Astrocyte (in vitro differentiated cells and primary cell): ENCODE data around the gene PTPRN2. TPM values are rescaled to one million over a fixed set of nuclear protein-coding genes. Genes with fewer than 3 reads are reported as not detected.

Experiments used
- DNase-seq: peaks from one replicate; pipeline ENCODE4 v3.0.0-alpha.2; 2010; ENCODE audit warnings: low read depth
- FAIRE-seq: peaks from 2 replicates; lab custom pipeline; 2011; peaks lifted over from hg19 to GRCh38; lab: Jason Lieb, UNC
- H2AFZ ChIP-seq: 2 replicates; pipeline ENCODE4 v1.6.0; 2012; ENCODE audit warnings: low read depth, low read length, inconsistent platforms
- H3K27ac ChIP-seq: 2 replicates; pipeline ENCODE4 v1.5.1; 2011; ENCODE audit warnings: low read depth, low read length, inconsistent platforms
- H3K27me3 ChIP-seq: 2 replicates; pipeline ENCODE4 v1.6.0; 2011; ENCODE audit warnings: low read length, inconsistent platforms; ENCODE audit not compliant: insufficient read depth
- H3K36me3 ChIP-seq: 2 replicates; pipeline ENCODE4 v1.5.1; 2011; ENCODE audit warnings: low read length, inconsistent platforms; ENCODE audit not compliant: insufficient read depth
- H3K4me1 ChIP-seq: 2 replicates; pipeline ENCODE4 v1.5.1; 2011; ENCODE audit warnings: low read length, inconsistent platforms; ENCODE audit not compliant: insufficient read depth
- H3K4me2 ChIP-seq: 2 replicates; pipeline ENCODE4 v1.6.0; 2012; ENCODE audit warnings: low read length, inconsistent platforms
- H3K4me3 ChIP-seq: 2 replicates; pipeline ENCODE4 v1.5.1; 2011; ENCODE audit warnings: low read depth, mild to moderate bottlenecking, low read length, inconsistent platforms; ENCODE audit not compliant: insufficient read depth
- H3K79me2 ChIP-seq: 2 replicates; pipeline ENCODE4 v1.6.0; 2012; ENCODE audit warnings: mild to moderate bottlenecking, low read length, inconsistent platforms; ENCODE audit not compliant: insufficient read depth
- H3K9ac ChIP-seq: 2 replicates; pipeline ENCODE4 v1.6.0; 2012; ENCODE audit warnings: mild to moderate bottlenecking, low read length, inconsistent platforms
- H3K9me3 ChIP-seq: 2 replicates; pipeline ENCODE4 v1.5.1; 2012; ENCODE audit warnings: low read depth, mild to moderate bottlenecking, low read length, inconsistent platforms; ENCODE audit not compliant: insufficient read depth
- H4K20me1 ChIP-seq: 2 replicates; pipeline ENCODE4 v1.6.0; 2012; ENCODE audit warnings: low read length, inconsistent platforms; ENCODE audit not compliant: insufficient read depth
- H3K27ac Mint-ChIP-seq: one replicate; pipeline ENCODE4 v1.8.0; 2021; ENCODE audit warnings: mild to moderate bottlenecking, mixed read lengths; ENCODE audit not compliant: unreplicated experiment
- H3K27me3 Mint-ChIP-seq: one replicate; pipeline ENCODE4 v1.8.0; 2021; ENCODE audit warnings: low read depth, mixed read lengths; ENCODE audit not compliant: unreplicated experiment
- H3K36me3 Mint-ChIP-seq: one replicate; pipeline ENCODE4 v1.8.0; 2021; ENCODE audit warnings: low read depth, mixed read lengths; ENCODE audit not compliant: unreplicated experiment
- H3K4me1 Mint-ChIP-seq: one replicate; pipeline ENCODE4 v1.8.0; 2021; ENCODE audit warnings: low read depth, mixed read lengths; ENCODE audit not compliant: unreplicated experiment
- H3K4me3 Mint-ChIP-seq: one replicate; pipeline ENCODE4 v1.8.0; 2021; ENCODE audit warnings: mild to moderate bottlenecking, moderate library complexity, mixed read lengths; ENCODE audit not compliant: unreplicated experiment
- H3K9me3 Mint-ChIP-seq: one replicate; pipeline ENCODE4 v1.8.0; 2021; ENCODE audit warnings: mild to moderate bottlenecking, mixed read lengths; ENCODE audit not compliant: unreplicated experiment
- CTCF ChIP-seq: IDR thresholded peaks from 2 replicates; pipeline ENCODE4 v1.5.1; 2011; ENCODE audit warnings: low read depth, mild to moderate bottlenecking, inconsistent platforms, low read length, moderate library complexity; ENCODE audit not compliant: insufficient read depth
- EZH2 ChIP-seq: IDR thresholded peaks from 2 replicates; pipeline ENCODE4 v1.6.1; 2012; ENCODE audit warnings: mild to moderate bottlenecking, low read length, inconsistent platforms; ENCODE audit not compliant: insufficient read depth
- total RNA-seq: library from RNA; stranded (reverse); gene quantifications from 2 replicates; pipeline ENCODE4 v1.2.1, GENCODE V29; 2021

The PTPRN2 gene
- total RNA-seq, 1 donor from 2014 or later: 0.09 TPM

DNA sequence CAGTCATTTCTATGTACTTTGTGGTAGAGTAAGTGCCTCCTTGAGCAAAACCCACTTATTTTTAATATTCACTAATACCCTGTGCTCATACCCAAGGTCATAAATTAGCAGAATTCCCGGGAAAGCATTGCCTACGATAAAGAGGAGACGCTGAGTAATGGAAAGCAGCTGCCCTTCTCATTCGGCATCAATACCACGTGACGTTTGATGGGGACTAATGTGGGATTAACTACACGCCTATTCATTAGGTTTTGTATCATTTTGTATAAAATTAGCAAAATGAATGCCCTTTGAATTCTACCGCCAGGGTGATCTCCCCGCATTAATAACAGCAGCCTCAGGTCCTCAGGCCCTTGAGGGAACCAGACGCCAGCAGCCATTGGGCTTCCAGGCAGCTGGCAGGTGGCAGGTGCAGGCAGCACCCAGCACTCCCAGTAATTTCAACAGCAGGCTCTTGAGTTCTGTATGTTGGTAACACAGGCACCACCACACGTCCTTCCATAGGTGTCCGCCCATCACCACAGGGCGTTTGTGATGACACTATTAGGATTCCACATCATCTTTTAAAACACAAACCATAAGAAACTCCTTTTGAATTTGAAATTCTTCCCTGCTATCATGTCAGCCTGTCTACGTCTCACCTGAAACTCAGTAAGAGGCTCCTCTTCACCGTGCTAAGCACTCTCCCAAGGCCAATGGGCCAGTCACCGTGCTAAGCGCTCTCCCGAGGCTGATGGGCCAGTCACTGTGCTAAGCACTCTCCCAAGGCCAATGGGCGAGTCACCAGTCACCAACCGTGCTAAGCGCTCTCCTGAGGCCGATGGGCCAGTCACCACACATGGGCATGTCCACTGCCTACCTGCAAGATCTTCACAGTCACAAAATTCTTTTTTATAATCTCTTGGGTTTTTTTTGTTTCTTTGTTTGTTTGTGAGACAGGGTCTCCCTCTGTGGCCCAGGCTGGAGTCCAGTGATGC is 509.4 kb downstream of the PTPRN2 start:
- Mint-ChIP-seq H3K9me3 (peaks cover 12% of the 10 kb centered on the region), H3K4me1 (no peaks in the 10 kb centered on the region)
- H3K27me3 ChIP-seq: no peaks in the 10 kb centered on the region

GRCh38 chr7:158077151-158077840 is 510.3 kb downstream of the PTPRN2 start:
- no peak overlapping the region for H3K4me2 ChIP-seq
- Mint-ChIP-seq H3K9me3 (peaks cover 11% of the 10 kb centered on the region), H3K4me1 (no peaks in the 10 kb centered on the region), H3K27me3 (no peaks in the 10 kb centered on the region), H3K36me3 (no peaks in the 10 kb centered on the region), H3K27ac (no peak overlapping the region), H3K4me3 (no peak overlapping the region)
- no peaks in the 10 kb centered on the region for H4K20me1 ChIP-seq
- DNase-seq (no peak), FAIRE-seq (no peak)
- H2AFZ ChIP-seq: no peak overlapping the region
- TF ChIP-seq EZH2: no peak
- no peak for TF ChIP-seq CTCF
- peaks cover 12% of the 10 kb centered on the region for H3K9me3 ChIP-seq
- H3K9ac ChIP-seq: no peak overlapping the region
- H3K4me3 ChIP-seq: no peak overlapping the region
- no peaks in the 10 kb centered on the region for H3K4me1 ChIP-seq
- no peaks in the 10 kb centered on the region for H3K27me3 ChIP-seq
- no peaks in the 10 kb centered on the region for H3K36me3 ChIP-seq
- H3K79me2 ChIP-seq: no peaks in the 10 kb centered on the region
- H3K27ac ChIP-seq: no peak overlapping the region

More for the DNA sequence above, 509.4 kb downstream of the PTPRN2 start:
- Mint-ChIP-seq H3K4me3 (no peak overlapping the region), H3K36me3 (no peaks in the 10 kb centered on the region), H3K27me3 (no peaks in the 10 kb centered on the region), H3K27ac (no peak overlapping the region)
- H3K79me2 ChIP-seq: no peaks in the 10 kb centered on the region
- FAIRE-seq (no peak), DNase-seq (no peak)
- H3K9me3 ChIP-seq: peaks cover 17% of the 10 kb centered on the region
- no peaks in the 10 kb centered on the region for H3K36me3 ChIP-seq
- TF ChIP-seq CTCF: no peak
- TF ChIP-seq EZH2: no peak
- no peak overlapping the region for H3K4me3 ChIP-seq
- no peak overlapping the region for H3K4me2 ChIP-seq
- H2AFZ ChIP-seq: no peak overlapping the region
- H3K4me1 ChIP-seq: no peaks in the 10 kb centered on the region
- H3K27ac ChIP-seq: no peak overlapping the region
- H3K9ac ChIP-seq: no peak overlapping the region
- H4K20me1 ChIP-seq: no peaks in the 10 kb centered on the region
